ENCODE results near the gene CIZ1.

CIZ1 gene

GRCh38 chr9:128123451-128124080 is 67.8 kb downstream of the CIZ1 start:
- no peaks in the 10 kb centered on the region for H3K9me3 ChIP-seq (ENCODE audit: control insufficient read depth in 1 of 2, low read length in 2 of 2)
- H3K4me1 ChIP-seq (ENCODE audit: control insufficient read depth in 1 of 2, insufficient read depth in 2 of 2, low read length in 2 of 2) = peaks cover 19 to 21% of the 10 kb centered on the region in 2 donors
- no peak overlapping the region for H3K27ac ChIP-seq (ENCODE audit: low read length)
- H3K27me3 ChIP-seq (ENCODE audit: low read depth, low read length) = no peaks in the 10 kb centered on the region
- no peak overlapping the region for H3K4me3 ChIP-seq (ENCODE audit: low read depth in 1 of 2, low read length in 2 of 2)
- H3K36me3 ChIP-seq (ENCODE audit: control insufficient read depth in 1 of 2, insufficient read depth in 2 of 2, low read length in 2 of 2) = peaks cover 8 to 41% of the 10 kb centered on the region in 2 donors

GRCh38 chr9:128122809-128123175 is 68.6 kb downstream of the CIZ1 start:
- no peaks in the 10 kb centered on the region for H3K9me3 ChIP-seq (ENCODE audit: control insufficient read depth in 1 of 2, low read length in 2 of 2)
- no peak overlapping the region for H3K4me3 ChIP-seq (ENCODE audit: low read depth in 1 of 2, low read length in 2 of 2)
- H3K27ac ChIP-seq (ENCODE audit: low read length) = no peak overlapping the region
- peaks cover 8 to 41% of the 10 kb centered on the region in 2 donors for H3K36me3 ChIP-seq (ENCODE audit: control insufficient read depth in 1 of 2, insufficient read depth in 2 of 2, low read length in 2 of 2)
- H3K4me1 ChIP-seq (ENCODE audit: control insufficient read depth in 1 of 2, insufficient read depth in 2 of 2, low read length in 2 of 2) = peaks cover 19 to 27% of the 10 kb centered on the region in 2 donors
- no peaks in the 10 kb centered on the region for H3K27me3 ChIP-seq (ENCODE audit: low read depth, low read length)

- no peaks in the 10 kb centered on the region for H3K9me3 ChIP-seq (ENCODE audit: control insufficient read depth in 1 of 2, low read length in 2 of 2)
- H3K4me3 ChIP-seq (ENCODE audit: low read depth in 1 of 2, low read length in 2 of 2) = no peak overlapping the region
- peaks cover 8 to 41% of the 10 kb centered on the region in 2 donors for H3K36me3 ChIP-seq (ENCODE audit: control insufficient read depth in 1 of 2, insufficient read depth in 2 of 2, low read length in 2 of 2)
Observed at GRCh38 chr9:128121924-128122808, 69.2 kb downstream of the CIZ1 start.

GRCh38 chr9:128121466-128121810 is 69.9 kb downstream of the CIZ1 start:
- peaks cover 19 to 23% of the 10 kb centered on the region in 2 donors for H3K4me1 ChIP-seq (ENCODE audit: control insufficient read depth in 1 of 2, insufficient read depth in 2 of 2, low read length in 2 of 2)
- no peaks in the 10 kb centered on the region for H3K27me3 ChIP-seq (ENCODE audit: low read depth, low read length)
- peaks cover 8 to 41% of the 10 kb centered on the region in 2 donors for H3K36me3 ChIP-seq (ENCODE audit: control insufficient read depth in 1 of 2, insufficient read depth in 2 of 2, low read length in 2 of 2)
- H3K9me3 ChIP-seq (ENCODE audit: control insufficient read depth in 1 of 2, low read length in 2 of 2) = no peaks in the 10 kb centered on the region
- H3K27ac ChIP-seq (ENCODE audit: low read length) = no peak overlapping the region
- no peak overlapping the region for H3K4me3 ChIP-seq (ENCODE audit: low read depth in 1 of 2, low read length in 2 of 2)

More at GRCh38 chr9:128121924-128122808, 69.2 kb downstream of the CIZ1 start:
- Histone ChIP-seq H3K27ac (ENCODE audit: low read length) (no peak overlapping the region), H3K4me1 (ENCODE audit: control insufficient read depth in 1 of 2, insufficient read depth in 2 of 2, low read length in 2 of 2) (peaks cover 19 to 28% of the 10 kb centered on the region in 2 donors), H3K27me3 (ENCODE audit: low read depth, low read length) (no peaks in the 10 kb centered on the region)

GRCh38 chr9:128120741-128121465 is 70.5 kb downstream of the CIZ1 start:
- Histone ChIP-seq H3K36me3 (ENCODE audit: control insufficient read depth in 1 of 2, insufficient read depth in 2 of 2, low read length in 2 of 2) (peaks cover 8 to 41% of the 10 kb centered on the region in 2 donors), H3K4me1 (ENCODE audit: control insufficient read depth in 1 of 2, insufficient read depth in 2 of 2, low read length in 2 of 2) (peaks cover 13 to 18% of the 10 kb centered on the region in 2 donors), H3K9me3 (ENCODE audit: control insufficient read depth in 1 of 2, low read length in 2 of 2) (no peaks in the 10 kb centered on the region), H3K4me3 (ENCODE audit: low read depth in 1 of 2, low read length in 2 of 2) (no peak overlapping the region), H3K27me3 (ENCODE audit: low read depth, low read length) (no peaks in the 10 kb centered on the region), H3K27ac (ENCODE audit: low read length) (no peak overlapping the region)

GRCh38 chr9:128120061-128120740 is 71.2 kb downstream of the CIZ1 start:
- Histone ChIP-seq H3K27ac (ENCODE audit: low read length) (no peak overlapping the region), H3K36me3 (ENCODE audit: control insufficient read depth in 1 of 2, insufficient read depth in 2 of 2, low read length in 2 of 2) (peaks cover 8 to 41% of the 10 kb centered on the region in 2 donors), H3K4me3 (ENCODE audit: low read depth in 1 of 2, low read length in 2 of 2) (no peak overlapping the region), H3K27me3 (ENCODE audit: low read depth, low read length) (no peaks in the 10 kb centered on the region), H3K4me1 (ENCODE audit: control insufficient read depth in 1 of 2, insufficient read depth in 2 of 2, low read length in 2 of 2) (peaks cover 7 to 11% of the 10 kb centered on the region in 2 donors), H3K9me3 (ENCODE audit: control insufficient read depth in 1 of 2, low read length in 2 of 2) (no peaks in the 10 kb centered on the region)

GRCh38 chr9:128118971-128119665 is 72.3 kb downstream of the CIZ1 start:
- Histone ChIP-seq H3K36me3 (ENCODE audit: control insufficient read depth in 1 of 2, insufficient read depth in 2 of 2, low read length in 2 of 2) (peaks cover 4 to 35% of the 10 kb centered on the region in 2 donors), H3K4me1 (ENCODE audit: control insufficient read depth in 1 of 2, insufficient read depth in 2 of 2, low read length in 2 of 2) (peaks cover 0 to 7% of the 10 kb centered on the region in 2 donors), H3K27ac (ENCODE audit: low read length) (no peak overlapping the region), H3K27me3 (ENCODE audit: low read depth, low read length) (no peaks in the 10 kb centered on the region), H3K9me3 (ENCODE audit: control insufficient read depth in 1 of 2, low read length in 2 of 2) (no peaks in the 10 kb centered on the region), H3K4me3 (ENCODE audit: low read depth in 1 of 2, low read length in 2 of 2) (no peak overlapping the region)

- Histone ChIP-seq H3K27me3 (ENCODE audit: low read depth, low read length) (no peaks in the 10 kb centered on the region), H3K36me3 (ENCODE audit: control insufficient read depth in 1 of 2, insufficient read depth in 2 of 2, low read length in 2 of 2) (peaks cover 4 to 36% of the 10 kb centered on the region in 2 donors), H3K4me1 (ENCODE audit: control insufficient read depth in 1 of 2, insufficient read depth in 2 of 2, low read length in 2 of 2) (peaks cover 0 to 7% of the 10 kb centered on the region in 2 donors), H3K4me3 (ENCODE audit: low read depth in 1 of 2, low read length in 2 of 2) (no peak overlapping the region), H3K9me3 (ENCODE audit: control insufficient read depth in 1 of 2, low read length in 2 of 2) (no peaks in the 10 kb centered on the region), H3K27ac (ENCODE audit: low read length) (no peak overlapping the region)
Observed at GRCh38 chr9:128118472-128118857, 72.9 kb downstream of the CIZ1 start.

GRCh38 chr9:128117613-128118471 is 73.5 kb downstream of the CIZ1 start:
- Histone ChIP-seq H3K4me3 (ENCODE audit: low read depth in 1 of 2, low read length in 2 of 2) (no peak overlapping the region), H3K4me1 (ENCODE audit: control insufficient read depth in 1 of 2, insufficient read depth in 2 of 2, low read length in 2 of 2) (peaks cover 0 to 7% of the 10 kb centered on the region in 2 donors), H3K36me3 (ENCODE audit: control insufficient read depth in 1 of 2, insufficient read depth in 2 of 2, low read length in 2 of 2) (peaks cover 4 to 34% of the 10 kb centered on the region in 2 donors), H3K27me3 (ENCODE audit: low read depth, low read length) (no peaks in the 10 kb centered on the region), H3K27ac (ENCODE audit: low read length) (no peak overlapping the region), H3K9me3 (ENCODE audit: control insufficient read depth in 1 of 2, low read length in 2 of 2) (no peaks in the 10 kb centered on the region)
